HG03460 (cell line): ENCODE measurements around the gene OXGR1.
A peak's percentile ranks its signal among the peaks of the same experiment; 100 is the strongest.
"Not testable (repeated sequence)": the region's sequence is repeated elsewhere in the genome, so short reads cannot be mapped to it uniquely, and the experiment has no call there.

ENCODE experiments used
- ATAC-seq: cut with Tn5 transposase; IDR thresholded peaks from one replicate; pipeline ENCODE4 v1.9.1; 2021; ENCODE audit not compliant: unreplicated experiment

Gene OXGR1

GRCh38 chr13:96994017-96994857 is at the start of gene OXGR1:
Gene OXGR1, minus strand, starts transcription at chr13:96994476. Its CDS starts 6,717 bp downstream, at chr13:96987759.
- no peak for ATAC-seq

- ATAC-seq = no peak
Measured at GRCh38 chr13:97043302-97043701, 49.0 kb upstream of the OXGR1 start.

GRCh38 chr13:97030705-97031452 is 36.6 kb upstream of the OXGR1 start:
- ATAC-seq = no peak

GRCh38 chr13:97028441-97029299 is 34.4 kb upstream of the OXGR1 start:
- ATAC-seq = no peak

- no peak for ATAC-seq
Measured at GRCh38 chr13:97027162-97027554, 32.9 kb upstream of the OXGR1 start.

DNA sequence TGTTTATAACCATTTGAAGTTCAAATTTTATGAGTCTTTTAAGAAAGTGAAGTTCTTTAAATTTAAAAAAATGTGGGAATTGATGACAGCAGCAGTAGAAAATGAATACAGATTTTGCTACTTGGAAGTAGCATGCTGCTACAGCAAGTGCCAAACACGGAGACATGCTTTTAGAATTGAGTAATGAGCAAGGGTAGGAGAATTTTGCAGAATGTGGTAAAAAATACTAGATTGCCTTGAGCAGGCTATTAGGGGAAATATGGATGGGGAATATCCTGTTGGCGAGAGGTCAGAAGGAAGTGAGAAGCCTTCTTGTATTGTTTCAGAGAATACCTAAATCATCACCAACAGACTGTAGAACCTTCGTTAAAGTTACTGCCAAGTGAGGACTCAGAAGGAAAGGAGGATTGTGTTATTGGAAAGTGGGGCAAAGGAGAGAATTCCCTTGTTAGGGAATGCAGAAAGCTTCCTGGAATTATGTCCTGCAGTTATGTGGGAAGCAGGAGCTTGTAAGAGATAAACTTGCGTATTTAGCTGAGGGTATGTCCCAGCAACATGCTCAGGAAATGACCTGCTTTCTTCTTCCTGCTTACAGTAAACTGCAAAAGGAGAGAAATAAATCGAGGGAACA is 32.4 kb upstream of the OXGR1 start:
- no peak for ATAC-seq

DNA sequence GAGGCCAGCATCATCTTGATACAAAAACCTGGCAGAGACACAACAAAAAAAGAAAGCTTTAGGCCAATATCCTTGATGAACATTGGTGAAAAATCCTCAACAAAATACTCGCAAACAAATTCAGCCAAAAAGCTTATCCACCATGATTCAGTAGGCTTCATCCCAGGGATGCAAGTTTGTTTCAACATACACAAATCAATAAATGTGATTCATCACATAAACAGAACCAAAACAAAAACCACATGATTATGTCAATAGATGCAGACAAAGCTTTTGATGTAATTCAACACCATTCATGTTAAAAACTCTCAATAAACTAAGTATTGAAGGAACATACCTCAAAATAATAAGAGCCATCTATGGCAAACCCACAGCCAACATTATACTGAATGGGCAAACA is 29.5 kb upstream of the OXGR1 start:
- ATAC-seq = not testable (repeated sequence)

DNA sequence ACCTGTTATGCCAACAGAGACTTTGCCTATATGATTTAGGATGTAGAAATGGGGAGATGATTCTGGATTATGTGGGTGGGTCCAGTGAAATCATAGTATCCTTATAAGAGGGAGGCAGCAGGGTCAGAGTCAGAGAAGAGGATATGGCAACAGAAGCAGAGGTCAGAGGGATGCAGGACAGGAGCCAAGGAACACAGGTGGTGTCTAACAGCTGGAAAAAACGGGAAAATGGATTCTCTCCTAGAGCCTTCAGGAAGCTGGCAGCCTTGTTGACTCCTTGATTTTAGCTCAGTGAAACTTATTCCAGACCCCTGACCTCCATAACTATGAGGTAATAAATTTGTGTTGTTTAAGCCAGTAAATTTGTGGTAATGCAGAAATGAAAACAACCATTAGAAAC is 28.8 kb upstream of the OXGR1 start:
- ATAC-seq = no peak

- ATAC-seq = no peak
Measured at GRCh38 chr13:97021241-97021640, 27.0 kb upstream of the OXGR1 start.

DNA sequence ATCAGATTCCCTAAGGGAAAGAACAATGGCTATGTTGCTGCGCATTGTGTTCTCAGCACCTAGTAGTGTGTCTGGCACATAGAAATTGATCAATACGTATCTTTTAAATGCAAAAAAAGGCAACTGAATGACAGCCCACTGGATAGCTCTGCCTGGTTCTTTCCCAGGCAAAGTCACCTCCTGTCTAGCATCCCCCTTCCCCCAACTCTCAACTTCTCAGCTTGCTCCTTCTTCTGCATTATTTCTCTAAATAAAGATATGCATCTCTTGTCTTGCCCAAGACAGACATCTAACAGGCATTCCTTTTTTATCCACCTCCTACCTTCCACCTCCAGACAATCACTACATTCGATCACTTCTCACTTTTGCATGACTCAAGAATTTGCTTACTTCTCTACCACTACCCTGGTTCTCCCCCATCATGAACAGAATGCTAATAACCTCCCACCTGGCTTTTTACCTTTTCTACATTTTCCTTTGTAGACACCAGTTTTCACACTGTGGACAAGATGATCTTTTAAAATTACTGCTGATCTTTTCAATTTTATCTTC is 26.5 kb upstream of the OXGR1 start:
- ATAC-seq = no peak

GRCh38 chr13:97020194-97020593 is 25.9 kb upstream of the OXGR1 start:
- no peak for ATAC-seq

DNA sequence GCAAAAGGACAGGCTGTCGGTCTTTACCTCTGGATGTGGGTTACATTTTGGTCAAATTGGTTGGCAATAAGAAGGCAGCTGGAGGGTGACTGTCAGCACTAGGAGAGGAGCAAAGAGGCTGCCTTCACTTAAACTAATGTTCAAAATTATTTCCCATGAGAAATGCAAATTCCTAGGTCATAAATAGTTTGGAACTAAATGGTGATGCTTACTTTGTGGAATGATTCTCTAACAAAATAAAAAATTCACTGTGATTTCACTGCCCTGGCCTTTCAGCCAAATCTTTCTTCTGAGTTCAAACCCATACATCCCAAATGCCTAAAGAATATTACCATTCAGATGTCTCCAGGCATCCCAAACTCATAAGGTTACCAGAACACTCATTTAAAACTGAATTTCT is 25.0 kb upstream of the OXGR1 start:
- ATAC-seq = no peak

DNA sequence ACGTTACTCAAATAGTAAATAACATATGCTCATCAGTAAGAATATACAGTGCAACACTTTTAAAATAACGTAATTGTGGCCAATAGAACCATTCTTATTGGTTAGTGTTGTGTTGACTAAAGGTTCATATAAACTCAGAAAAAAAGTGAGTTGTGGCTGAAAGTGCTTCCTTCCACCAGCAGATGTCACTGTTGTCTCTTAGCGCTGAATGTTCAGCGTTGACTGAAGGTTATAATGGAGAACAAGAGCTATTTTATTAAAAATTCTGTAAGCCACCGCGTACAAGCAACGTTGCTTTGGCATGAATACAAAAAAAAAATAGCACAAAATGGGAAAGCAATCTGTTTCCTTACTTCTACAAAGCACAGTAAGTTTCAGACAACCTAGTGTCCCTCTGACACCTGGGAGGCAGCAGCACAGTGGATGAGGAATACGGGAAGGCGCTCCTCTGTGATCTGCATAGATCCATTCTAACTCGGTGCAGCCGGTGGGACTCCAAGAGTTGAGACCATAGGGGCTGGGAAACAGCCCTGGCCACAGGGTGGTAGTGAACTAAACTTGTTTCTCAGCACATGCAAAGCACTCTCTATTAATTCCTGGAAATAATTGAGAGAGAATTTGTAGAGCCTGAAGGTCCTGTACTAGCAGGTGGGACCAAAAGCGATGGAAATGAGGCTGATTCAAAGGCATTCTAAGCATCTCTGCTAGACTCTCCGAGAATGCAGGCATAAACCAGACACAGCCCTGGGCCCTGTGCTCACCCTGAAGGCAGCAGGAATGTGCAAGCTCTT is 23.9 kb upstream of the OXGR1 start:
- peak; percentile 87 for ATAC-seq

- ATAC-seq = no peak
Measured at GRCh38 chr13:97017322-97017721, 23.0 kb upstream of the OXGR1 start.

DNA sequence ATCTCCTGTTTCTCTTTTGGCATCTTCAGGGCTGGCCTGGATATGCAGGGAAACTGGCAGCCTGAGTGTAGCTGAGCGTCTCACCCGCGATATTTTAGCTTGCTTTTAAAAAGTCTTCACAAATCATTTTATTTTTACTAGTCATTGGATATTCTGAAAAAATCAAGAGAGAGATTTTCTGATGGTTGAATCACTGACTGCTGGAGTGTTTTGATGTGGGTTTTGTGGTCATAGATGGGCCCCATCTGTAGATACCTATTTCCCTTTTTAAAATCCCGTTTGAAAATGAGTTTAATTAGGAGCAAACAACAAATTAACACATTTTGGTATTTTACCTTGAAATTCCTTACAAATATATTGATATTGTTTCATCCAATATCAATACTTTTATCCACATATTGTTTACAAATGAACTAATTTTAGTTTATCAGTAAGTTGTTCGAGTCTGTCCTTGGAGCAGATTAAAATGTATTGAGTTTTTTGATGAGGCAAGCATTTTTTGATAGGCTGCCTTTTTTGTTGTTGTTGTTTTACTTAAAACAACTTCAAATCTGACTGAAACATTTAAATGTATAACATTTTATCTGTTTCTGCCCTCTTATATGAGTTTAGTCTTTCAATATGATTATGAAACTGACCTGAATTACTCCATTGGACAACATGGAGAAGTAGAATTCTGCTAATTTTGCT is 21.5 kb upstream of the OXGR1 start:
- ATAC-seq = no peak

- ATAC-seq = no peak
Measured at GRCh38 chr13:97012251-97013048, 18.2 kb upstream of the OXGR1 start.

GRCh38 chr13:97011446-97012131 is 17.3 kb upstream of the OXGR1 start:
- no peak for ATAC-seq

DNA sequence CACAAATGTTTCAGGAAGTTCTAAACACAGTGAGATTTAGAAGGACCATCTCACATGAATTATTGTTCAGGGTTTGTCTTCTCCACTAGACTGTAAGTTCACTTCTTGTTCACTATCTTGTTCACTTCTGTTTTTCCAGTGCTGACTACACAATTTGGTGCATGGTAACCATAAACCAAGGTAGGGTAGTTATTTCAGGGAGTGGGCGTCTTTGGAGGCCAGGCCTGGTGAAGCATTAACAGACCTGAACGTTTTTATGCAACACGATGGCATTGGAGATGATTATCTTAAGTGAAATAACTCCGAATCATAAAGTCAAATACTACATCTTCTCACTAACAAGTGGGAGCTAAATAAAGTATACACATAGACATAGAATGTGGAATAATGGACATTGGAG is 14.4 kb upstream of the OXGR1 start:
- no peak for ATAC-seq
